ENCODE measurements around the gene UPK3BL1. TPM values are rescaled to one million over a fixed set of nuclear protein-coding genes. Genes with fewer than 3 reads are reported as not detected.

The UPK3BL1 gene
- total RNA-seq, 4 donors from 2014 or later, result 25.5 to 41.8 (median 40.9) TPM

Other genes starting within 250 kb of the UPK3BL1 start
- 10 to 100 TPM; 32.8 to 39.9 (median 35.7) TPM for gene PRKRIP1, start 246.4 kb downstream of the UPK3BL1 start, total RNA-seq
- 1 to 10 TPM; 2.7 to 6.8 (median 6.4) TPM for gene ORAI2, start 209.2 kb downstream of the UPK3BL1 start, total RNA-seq
- 10 to 100 TPM; 14.7 to 38.9 (median 24.6) TPM for gene ALKBH4, start 177.9 kb downstream of the UPK3BL1 start, total RNA-seq
- gene LRWD1, start 177.8 kb downstream of the UPK3BL1 start, total RNA-seq, result 10 to 100 TPM in 3 of 4 donors, 1 to 10 TPM in 1; 9.8 to 16.1 (median 10.3) TPM
- 10 to 100 TPM in 3 of 4 donors, 1 to 10 TPM in 1; 9.3 to 19.2 (median 15.9) TPM for gene POLR2J, start 163.9 kb downstream of the UPK3BL1 start, total RNA-seq
- 10 to 100 TPM; 21.6 to 28.3 (median 25.3) TPM for gene RASA4B, start 125.0 kb downstream of the UPK3BL1 start, total RNA-seq
- 10 to 100 TPM in 1 of 4 donors, 1 to 10 TPM in 3; 2.0 to 22.0 (median 5.2) TPM for gene UPK3BL2, start 99.1 kb downstream of the UPK3BL1 start, total RNA-seq
- under 1 TPM in 1 of 4 donors, not detected in 3; 0.39 TPM for gene SPDYE2, start 91.6 kb downstream of the UPK3BL1 start, total RNA-seq
- gene POLR2J3, start 70.2 kb downstream of the UPK3BL1 start, total RNA-seq, result 10 to 100 TPM in 3 of 4 donors, 1 to 10 TPM in 1; 5.8 to 21.0 (median 15.9) TPM
- gene RASA4, start 26.0 kb downstream of the UPK3BL1 start, total RNA-seq, result 10 to 100 TPM; 12.9 to 32.0 (median 26.2) TPM
- gene SPDYE2B, start 7.5 kb upstream of the UPK3BL1 start, total RNA-seq, result not detected
- gene POLR2J2, start 28.9 kb upstream of the UPK3BL1 start, total RNA-seq, result 1 to 10 TPM; 1.4 to 3.1 (median 1.5) TPM
- 10 to 100 TPM; 11.5 to 20.7 (median 14.6) TPM for gene FAM185A, start 106.2 kb upstream of the UPK3BL1 start, total RNA-seq

Data from lower leg skin (tissue), 4 donors.